K562 (cell line): Measurements from ENCODE around the gene RASAL1. TPM values are rescaled to one million over a fixed set of nuclear protein-coding genes. Genes with fewer than 3 reads are reported as not detected.
A peak's percentile ranks its signal among the peaks of the same experiment; 100 is the strongest.

Experiments used
- ATAC-seq: fragments of 200-7000 bp; cut with Tn5 transposase; 3 replicates; pipeline ENCODE4 v1.9.1; 2020; ENCODE audit warnings: moderate library complexity
- BruUV-seq: library from RNA; stranded (reverse); fragments of 400-500 nt; replicated peaks from 2 replicates; lab custom pipeline; 2021; lab: Mats Ljungman, UMichigan
- CTCF ChIA-PET: fragments of 300-600 bp; formaldehyde crosslinking; extraction: SDS; loops from one replicate; lab custom pipeline; 2021; ENCODE audit warnings: low intra/inter-chr PET ratio; lab: Yijun Ruan, JAX
- POLR2A ChIA-PET: fragments of 300-600, 350-650 bp; sonication (Branson Sonifier 250); formaldehyde crosslinking; extraction: SDS; loops from one replicate; lab custom pipeline; 2021; ENCODE audit warnings: antibody characterized with exemption, inconsistent platforms; lab: Yijun Ruan, JAX
- DNase-seq, 4 experiments: peaks; one replicate each; pipeline versions ENCODE4 v3.0.0 to v3.0.0-alpha.2; 2011 to 2018; ENCODE audit warnings: low spot score in 3 of 4, mixed read lengths in 3 of 4; ENCODE audit errors: extremely low read depth in 1 of 4
- FAIRE-seq: peaks from 2 replicates; lab custom pipeline; 2011; peaks lifted over from hg19 to GRCh38; lab: Jason Lieb, UNC
- H2AFZ ChIP-seq: 2 replicates; pipeline ENCODE4 v1.6.0; 2011; ENCODE audit warnings: low read depth, low read length, control low read depth, inconsistent platforms
- H3K27ac ChIP-seq: fragments of 200-600 bp; 3 replicates; pipeline ENCODE4 v1.8.0; 2011; ENCODE audit warnings: low read depth, mild to moderate bottlenecking, control low read depth, inconsistent platforms, low read length, moderate library complexity, mixed read lengths; ENCODE audit errors: extremely low read depth
- H3K27me3 ChIP-seq, 2 experiments: fragments of 300-600 bp in 1 of 2; 2 replicates in 1 of 2; 3 replicates in 1 of 2; pipeline versions ENCODE4 v1.6.0 to v1.8.0; 2011; ENCODE audit warnings: inconsistent platforms in 2 of 2, low read length in 2 of 2, mild to moderate bottlenecking in 1 of 2, mixed read lengths in 1 of 2, moderate library complexity in 1 of 2; ENCODE audit not compliant: control insufficient read depth in 2 of 2, insufficient read depth in 2 of 2
- H3K36me3 ChIP-seq: fragments of 300-600 bp; 3 replicates; pipeline ENCODE4 v1.8.0; 2011; ENCODE audit warnings: mild to moderate bottlenecking, low read length, inconsistent platforms; ENCODE audit not compliant: control insufficient read depth, insufficient read depth
- H3K4me1 ChIP-seq, 2 experiments: fragments of 200-600 bp in 1 of 2; replicated peaks in 1 of 2; 2 replicates in 1 of 2; 3 replicates in 1 of 2; pipeline versions ENCODE4 v1.5.1 to v1.8.0; 2011; ENCODE audit warnings: inconsistent platforms in 2 of 2, low read length in 2 of 2, mild to moderate bottlenecking in 1 of 2, mixed read lengths in 1 of 2, moderate library complexity in 1 of 2; ENCODE audit not compliant: control insufficient read depth in 2 of 2, insufficient read depth in 2 of 2
- H3K4me2 ChIP-seq: 2 replicates; pipeline ENCODE4 v1.6.1; 2011; ENCODE audit warnings: low read length, control low read depth, inconsistent platforms, mixed read lengths; ENCODE audit not compliant: insufficient read depth
- H3K4me3 ChIP-seq: fragments of 200-600 bp; sonication (generic), shearing (Covaris generic); 2 replicates; pipeline ENCODE4 v1.5.1; 2016; ENCODE audit warnings: control low read depth, inconsistent platforms
- H3K79me2 ChIP-seq: fragments of 200-600 bp; 3 replicates; pipeline ENCODE4 v1.8.0; 2011; ENCODE audit warnings: low read length, inconsistent platforms; ENCODE audit not compliant: control insufficient read depth, insufficient read depth
- H3K9ac ChIP-seq, 2 experiments: 2 replicates each; pipeline versions ENCODE4 v1.6.0 to v1.6.1; 2011; ENCODE audit warnings: low read depth in 2 of 2, low read length in 2 of 2, control low read depth in 1 of 2, inconsistent platforms in 1 of 2, mild to moderate bottlenecking in 1 of 2, mixed read lengths in 1 of 2; ENCODE audit not compliant: insufficient read depth in 1 of 2
- H3K9me1 ChIP-seq: one replicate; pipeline ENCODE4 v1.6.0; 2011; ENCODE audit warnings: inconsistent platforms, mild to moderate bottlenecking, low read length, moderate library complexity; ENCODE audit not compliant: control insufficient read depth, insufficient read depth
- H3K9me3 ChIP-seq: replicated peaks from 2 replicates; pipeline ENCODE4 v1.5.1; 2011; ENCODE audit warnings: low read depth, low read length, inconsistent platforms; ENCODE audit not compliant: control insufficient read depth, insufficient read depth
- H4K20me1 ChIP-seq: replicated peaks from 2 replicates; pipeline ENCODE4 v1.6.1; 2011; ENCODE audit warnings: low read length, inconsistent platforms, mixed read lengths; ENCODE audit not compliant: control insufficient read depth, insufficient read depth
- BRD9 ChIP-seq: fragments of 450-650 bp; IDR thresholded peaks from 2 replicates; pipeline ENCODE4 v1.6.1; 2018; ENCODE audit warnings: low read depth; ENCODE audit not compliant: partially characterized antibody
- CBX1 ChIP-seq: sonication (generic); IDR thresholded peaks from 2 replicates; pipeline ENCODE4 v1.6.1; 2016; ENCODE audit warnings: antibody characterized with exemption, low read depth, mild to moderate bottlenecking
- CREM ChIP-seq: IDR thresholded peaks from 2 replicates; pipeline ENCODE4 v1.6.1; 2014; ENCODE audit warnings: antibody characterized with exemption, low read depth
- ETV5 ChIP-seq: sonication (generic); formaldehyde crosslinking; IDR thresholded peaks from 2 replicates; pipeline ENCODE4 v1.4.0; 2020; ENCODE audit warnings: low read depth, mild to moderate bottlenecking, missing genetic modification reagents
- GABPB1 ChIP-seq: sonication (generic); formaldehyde crosslinking; IDR thresholded peaks from 2 replicates; pipeline ENCODE4 v1.8.0; 2022; ENCODE audit warnings: mild to moderate bottlenecking, missing genetic modification reagents
- TAL1 ChIP-seq: fragments of 450-650 bp; IDR thresholded peaks from 2 replicates; pipeline ENCODE4 v1.6.1; 2016; ENCODE audit warnings: mild to moderate bottlenecking
- ZNF175 ChIP-seq: fragments of 200-800 bp; sonication (Bioruptor generic); IDR thresholded peaks from 2 replicates; pipeline ENCODE4 v1.6.1; 2016; ENCODE audit warnings: low read depth, mild to moderate bottlenecking, missing genetic modification characterization, missing compliant biosample characterization
- ZNF76 ChIP-seq: fragments of 250-450 bp; sonication (Bioruptor Pico); IDR thresholded peaks from 2 replicates; pipeline ENCODE4 v1.4.0; 2020; ENCODE audit warnings: mild to moderate bottlenecking, moderate library complexity, borderline replicate concordance
- WGBS: fragments of 100-300 bp; shearing (Covaris generic); methylation state at CpG from one replicate; pipeline ENCODE4 v1.1.6; 2016; ENCODE audit warnings: low coverage, mixed read lengths; ENCODE audit not compliant: insufficient coverage; ENCODE audit errors: missing lambda C conversion rate; 5-methylcytosine and 5-hydroxymethylcytosine counted together
- in situ Hi-C: fragments of 300-500 bp; cut with MboI; formaldehyde crosslinking; loops from 4 replicates; pipeline ENCODE4 v1.15.0; 2018; ENCODE audit warnings: inconsistent platforms, mixed read lengths
- intact Hi-C: fragments of 100-400 bp; cut with micrococcal nuclease; formaldehyde crosslinking; loops from 2 replicates; pipeline ENCODE4 v1.14.2; 2022
- polyA plus RNA-seq, 8 experiments: library from polyadenylated mRNA; depleted of rRNA in 4 of 8; stranded (reverse) in 5 of 8; unstranded in 3 of 8; fragments of >200 nt; fragmentation: Nextera tagmentation in 2 of 8; fragmentation: Illumina TruSeq in 1 of 8; extraction: Ambion mirVana in 2 of 8; extraction: Trizol in 1 of 8; gene quantifications; 2 replicates each; pipeline versions ENCODE4 v1.2.1 to v1.2.3, GENCODE V29; 2011 to 2014; ENCODE audit warnings: inconsistent platforms in 1 of 8, missing spikeins in 1 of 8
- total RNA-seq, 7 experiments: library from RNA; depleted of rRNA in 6 of 7; stranded (reverse); fragments of >200 nt in 6 of 7; fragmentation: Illumina TruSeq in 2 of 7; extraction: Trizol in 2 of 7; gene quantifications; 2 replicates each; pipeline versions ENCODE4 v1.2.1 to v1.2.3, GENCODE V29; 2011 to 2021; ENCODE audit warnings: low replicate concordance in 1 of 7
- TF ChIP-seq, protein P1 (sequence below): sonication (generic); formaldehyde crosslinking; IDR thresholded peaks from 2 replicates; pipeline ENCODE4 v1.8.0; 2022; ENCODE audit warnings: missing genetic modification reagents, mild to moderate bottlenecking, moderate library complexity, borderline replicate concordance

The RASAL1 gene
- total and polyA plus RNA-seq, 9 of the 15 experiments (the other 6 are each of a cell fraction or from before 2014, with no cell fraction given) = 0.06 to 0.16 (median 0.14) TPM; not detected in 6

- no peak overlapping the region for H2AFZ ChIP-seq
- CTCF ChIA-PET = interaction anchor here (1.1 kb wide), 1 partner anchor 106 kb away, joined by 6 read pairs; no protein-coding TSS in a partner anchor
- H3K9me3 ChIP-seq = no peaks in the 10 kb centered on the region
- H3K27me3 ChIP-seq = peaks cover 0 to 29% of the 10 kb centered on the region in 2 experiments; a peak in 3 of 5 replicates
- in situ Hi-C loops = no loop called here
- no peak for FAIRE-seq
- BruUV-seq = no TSS peak
- peaks cover 0 to 22% of the 10 kb centered on the region in 2 experiments; a peak in 3 of 5 replicates for H3K4me1 ChIP-seq
- no peak overlapping the region for H3K9ac ChIP-seq
- H3K27ac ChIP-seq = no peak overlapping the region
- TF ChIP-seq ZNF76 (CRISPR knock-in tag) = no peak
- no peak for TF ChIP-seq CBX1
- TF ChIP-seq, all 486 proteins: peak for 0
- no peaks in the 10 kb centered on the region for H3K9me1 ChIP-seq
- intact Hi-C loops = loop anchor here (5.0 kb wide), 1 partner anchor 107 kb away; no protein-coding TSS in a partner anchor
- no peak overlapping the region for H3K4me3 ChIP-seq
- POLR2A ChIA-PET = interaction anchor here (0.6 to 0.7 kb wide), 2 partner anchors 15 to 1257 kb away, joined by 3 to 4 read pairs; partner anchors contain the start of gene MAPKAPK5
- ATAC-seq = no peak
- H3K79me2 ChIP-seq = no peaks in the 10 kb centered on the region
- DNase-seq = no peak
- H3K36me3 ChIP-seq = no peaks in the 10 kb centered on the region
- peaks cover 6% of the 10 kb centered on the region; the same call in 1 of the 2 replicates for H4K20me1 ChIP-seq
- H3K4me2 ChIP-seq = no peak overlapping the region
Observed at GRCh38 chr12:113099364-113099763, 36.2 kb downstream of the RASAL1 start.

DNA sequence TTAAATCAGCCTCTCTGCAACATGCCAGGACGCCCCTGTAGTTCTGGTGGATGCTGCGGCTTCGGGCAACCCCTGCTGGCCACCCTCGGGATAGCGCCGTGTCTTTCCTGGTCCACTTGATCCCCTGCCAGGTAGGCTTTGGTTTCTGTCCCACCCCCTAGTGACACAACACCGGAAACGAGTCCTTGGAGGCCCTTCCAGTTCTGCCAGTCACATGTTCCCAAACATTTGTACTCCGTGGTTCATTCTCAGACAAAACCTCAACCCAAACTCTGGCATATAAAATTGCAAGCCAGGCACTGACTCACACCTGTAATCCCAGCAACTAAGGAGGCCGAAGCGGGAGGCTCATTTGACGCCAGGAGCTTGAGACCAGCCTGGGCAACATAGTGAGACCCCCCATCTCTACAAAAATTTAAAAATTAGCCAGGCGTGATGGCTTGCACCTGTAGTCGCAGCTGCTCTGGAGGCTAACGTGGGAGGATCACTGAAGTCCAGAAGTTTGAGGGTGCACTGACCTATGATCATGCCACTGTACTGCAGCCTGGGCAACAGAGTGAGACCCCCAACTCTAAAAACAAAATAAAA, 37.0 kb downstream of the RASAL1 start:
- no peaks in the 10 kb centered on the region for H3K36me3 ChIP-seq
- BruUV-seq = no TSS peak
- no peak overlapping the region for H3K27ac ChIP-seq
- no peaks in the 10 kb centered on the region for H3K9me1 ChIP-seq
- intact Hi-C loops = loop anchor here (1.0 to 5.0 kb wide), 2 partner anchors 50 to 106 kb away; no protein-coding TSS in a partner anchor
- WGBS = 25% methylated on average over 15 of the region's 15 CpGs
- POLR2A ChIA-PET = interaction anchor here (0.6 to 0.7 kb wide), 4 partner anchors 54 to 1256 kb away, joined by 3 read pairs; partner anchors contain the start of gene MAPKAPK5
- no peak overlapping the region for H3K4me2 ChIP-seq
- H4K20me1 ChIP-seq = peaks cover 6% of the 10 kb centered on the region; the same call in 1 of the 2 replicates
- CTCF ChIA-PET = interaction anchor here (1.1 to 1.5 kb wide), 4 partner anchors 48 to 106 kb away, joined by 3 to 7 read pairs (median 4); no protein-coding TSS in a partner anchor
- H3K27me3 ChIP-seq = peaks cover 0 to 24% of the 10 kb centered on the region in 2 experiments; a peak in 3 of 5 replicates
- H3K4me3 ChIP-seq = no peak overlapping the region
- peak; percentile 78 to 87 (median 84) for DNase-seq
- FAIRE-seq = peak; percentile 86
- no peaks in the 10 kb centered on the region for H3K79me2 ChIP-seq
- in situ Hi-C loops = no loop called here
- H3K9me3 ChIP-seq = no peaks in the 10 kb centered on the region
- peaks cover 0 to 18% of the 10 kb centered on the region in 2 experiments; a peak in 3 of 5 replicates for H3K4me1 ChIP-seq
- H2AFZ ChIP-seq = peak overlapping the region; percentile 29; the same call in 1 of the 2 replicates
- ATAC-seq = peak; percentile 92
- no peak overlapping the region for H3K9ac ChIP-seq
- TF ChIP-seq ETV5 = peak; percentile 65; the same call in 1 of the 2 replicates
- no peak for TF ChIP-seq TAL1
- TF ChIP-seq BRD9 = no peak
- TF ChIP-seq ZNF175 (CRISPR knock-in tag) = no peak
- peak; percentile 43; the same call in 1 of the 2 replicates for TF ChIP-seq GABPB1 (CRISPR knock-in tag)
- TF ChIP-seq, protein P1, sequence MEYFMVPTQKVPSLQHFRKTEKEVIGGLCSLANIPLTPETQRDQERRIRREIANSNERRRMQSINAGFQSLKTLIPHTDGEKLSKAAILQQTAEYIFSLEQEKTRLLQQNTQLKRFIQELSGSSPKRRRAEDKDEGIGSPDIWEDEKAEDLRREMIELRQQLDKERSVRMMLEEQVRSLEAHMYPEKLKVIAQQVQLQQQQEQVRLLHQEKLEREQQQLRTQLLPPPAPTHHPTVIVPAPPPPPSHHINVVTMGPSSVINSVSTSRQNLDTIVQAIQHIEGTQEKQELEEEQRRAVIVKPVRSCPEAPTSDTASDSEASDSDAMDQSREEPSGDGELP = peak; percentile 34; the same call in 1 of the 2 replicates
- peak; percentile 25 for TF ChIP-seq CREM
